Measurements from ENCODE around the gene FOSL2. TPM values are rescaled to one million over a fixed set of nuclear protein-coding genes. Genes with fewer than 3 reads are reported as not detected.

The FOSL2 gene
- total RNA-seq, 2 experiments from 2014 or later, result 0.35 to 1.0 TPM

GRCh38 chr2:28401411-28401810 lies 8.8 kb downstream of the FOSL2 start:
- no peaks in the 10 kb centered on the region for H3K4me1 ChIP-seq (ENCODE audit: insufficient read depth, low read length, poor library complexity, severe bottlenecking)
- intact Hi-C loops (cut with micrococcal nuclease; ENCODE audit: unreplicated experiment), result no loop called here
- no peaks in the 10 kb centered on the region for H3K9me2 ChIP-seq (ENCODE audit: insufficient read depth, low read length)
- no peak overlapping the region for H3K4me2 ChIP-seq (ENCODE audit: low read length)
- H4K20me1 ChIP-seq (ENCODE audit: insufficient read depth, low read length), result no peaks in the 10 kb centered on the region
- DNase-seq (ENCODE audit: low spot score), result no peak
- H3K4me3 ChIP-seq (ENCODE audit: low read depth, low read length, poor library complexity, severe bottlenecking), result no peak overlapping the region
- no peaks in the 10 kb centered on the region for H3K79me2 ChIP-seq (ENCODE audit: insufficient read depth, low read depth, low read length)
- H2AFZ ChIP-seq (ENCODE audit: low read length), result no peak overlapping the region
- H3K27ac ChIP-seq (ENCODE audit: low read depth, low read length, poor library complexity, severe bottlenecking), result no peak overlapping the region
- no TSS peak for BruUV-seq (replicated peaks)
- TF ChIP-seq EZH2phosphoT487 (IDR thresholded peaks at IDR 0.05; ENCODE audit: borderline replicate concordance, low read depth, low read length) (no peak), CTCF (conservative IDR thresholded peaks at IDR 0.05; ENCODE audit: low read length) (no peak)
- no peaks in the 10 kb centered on the region for H3K36me3 ChIP-seq (ENCODE audit: insufficient read depth, low read length)
- POLR2A ChIA-PET, result interaction anchor here (1.3 kb wide), 1 partner anchor 13 kb away, joined by 4 read pairs; no protein-coding TSS in a partner anchor
- H3K9me3 ChIP-seq (ENCODE audit: low read length), result no peaks in the 10 kb centered on the region
- CTCF ChIA-PET (ENCODE audit: unreplicated experiment), result no interaction called here

- Histone ChIP-seq H3K9me3 (ENCODE audit: low read length) (no peaks in the 10 kb centered on the region), H3K36me3 (ENCODE audit: insufficient read depth, low read length) (no peaks in the 10 kb centered on the region), H3K4me1 (ENCODE audit: insufficient read depth, low read length, poor library complexity, severe bottlenecking) (no peaks in the 10 kb centered on the region), H3K4me2 (ENCODE audit: low read length) (no peak overlapping the region), H3K9me2 (ENCODE audit: insufficient read depth, low read length) (no peaks in the 10 kb centered on the region), H2AFZ (ENCODE audit: low read length) (no peak overlapping the region), H3K27ac (ENCODE audit: low read depth, low read length, poor library complexity, severe bottlenecking) (no peak overlapping the region), H4K20me1 (ENCODE audit: insufficient read depth, low read length) (no peaks in the 10 kb centered on the region), H3K4me3 (ENCODE audit: low read depth, low read length, poor library complexity, severe bottlenecking) (no peak overlapping the region), H3K79me2 (ENCODE audit: insufficient read depth, low read depth, low read length) (no peaks in the 10 kb centered on the region)
- ChIA-PET POLR2A (interaction anchor here (1.3 kb wide), 1 partner anchor 12 kb away, joined by 4 read pairs; no protein-coding TSS in a partner anchor), CTCF (ENCODE audit: unreplicated experiment) (interaction anchor here (1.5 kb wide), 1 partner anchor 718 kb away, joined by 3 read pairs; no protein-coding TSS in a partner anchor)
- BruUV-seq (replicated peaks), result no TSS peak
- DNase-seq (ENCODE audit: low spot score), result no peak
- TF ChIP-seq EZH2phosphoT487 (IDR thresholded peaks at IDR 0.05; ENCODE audit: borderline replicate concordance, low read depth, low read length), result no peak
- TF ChIP-seq CTCF (conservative IDR thresholded peaks at IDR 0.05; ENCODE audit: low read length), result no peak
- intact Hi-C loops (cut with micrococcal nuclease; ENCODE audit: unreplicated experiment), result no loop called here
Measured at GRCh38 chr2:28401948-28402550, 9.4 kb downstream of the FOSL2 start.

GRCh38 chr2:28403370-28403956 lies 10.8 kb downstream of the FOSL2 start:
- Histone ChIP-seq H3K4me2 (ENCODE audit: low read length) (no peak overlapping the region), H3K36me3 (ENCODE audit: insufficient read depth, low read length) (no peaks in the 10 kb centered on the region), H3K9me3 (ENCODE audit: low read length) (no peaks in the 10 kb centered on the region), H3K9me2 (ENCODE audit: insufficient read depth, low read length) (no peaks in the 10 kb centered on the region), H3K79me2 (ENCODE audit: insufficient read depth, low read depth, low read length) (no peaks in the 10 kb centered on the region), H3K4me1 (ENCODE audit: insufficient read depth, low read length, poor library complexity, severe bottlenecking) (no peaks in the 10 kb centered on the region), H2AFZ (ENCODE audit: low read length) (no peak overlapping the region), H4K20me1 (ENCODE audit: insufficient read depth, low read length) (no peaks in the 10 kb centered on the region), H3K27ac (ENCODE audit: low read depth, low read length, poor library complexity, severe bottlenecking) (no peak overlapping the region), H3K4me3 (ENCODE audit: low read depth, low read length, poor library complexity, severe bottlenecking) (no peak overlapping the region)
- intact Hi-C loops (cut with micrococcal nuclease; ENCODE audit: unreplicated experiment), result no loop called here
- TF ChIP-seq EZH2phosphoT487 (IDR thresholded peaks at IDR 0.05; ENCODE audit: borderline replicate concordance, low read depth, low read length) (no peak), CTCF (conservative IDR thresholded peaks at IDR 0.05; ENCODE audit: low read length) (no peak)
- CTCF ChIA-PET (ENCODE audit: unreplicated experiment), result interaction anchor here (1.5 kb wide), 1 partner anchor 720 kb away, joined by 3 read pairs; no protein-coding TSS in a partner anchor
- no peak for DNase-seq (ENCODE audit: low spot score)
- BruUV-seq (replicated peaks), result no TSS peak
- POLR2A ChIA-PET, result interaction anchor here (1.6 kb wide), 1 partner anchor 11 kb away, joined by 5 read pairs; no protein-coding TSS in a partner anchor
